Activated CD4-positive, alpha-beta memory T cell treated with anti-CD3 and anti-CD28 coated beads for 36 hours (primary cell): ENCODE results near the gene IL17RE. TPM values are rescaled to one million over a fixed set of nuclear protein-coding genes. Genes with fewer than 3 reads are reported as not detected.
A peak's percentile ranks its signal among the peaks of the same experiment; 100 is the strongest.
"Not testable (repeated sequence)": the region's sequence is repeated elsewhere in the genome, so short reads cannot be mapped to it uniquely, and the experiment has no call there.

ENCODE experiments used
- CTCF ChIA-PET: fragments of 350-600 bp; sonication (Branson Sonifier 250); formaldehyde crosslinking; loops from one replicate; lab custom pipeline; 2021; ENCODE audit warnings: antibody characterized with exemption, inconsistent platforms; lab: Charles Lee
- POLR2A ChIA-PET: fragments of 350-600 bp; sonication (Branson Sonifier 250); formaldehyde crosslinking; loops from one replicate; lab custom pipeline; 2021; ENCODE audit warnings: antibody characterized with exemption; lab: Charles Lee
- DNase-seq: peaks from one replicate; pipeline ENCODE4 v3.0.0-alpha.2; 2020
- H3K27ac Mint-ChIP-seq: one replicate; pipeline ENCODE4 v1.8.0; 2021; ENCODE audit warnings: mixed read lengths
- H3K27me3 Mint-ChIP-seq: one replicate; pipeline ENCODE4 v1.8.0; 2021; ENCODE audit warnings: mixed read lengths
- H3K36me3 Mint-ChIP-seq: one replicate; pipeline ENCODE4 v1.8.0; 2021; ENCODE audit warnings: mixed read lengths
- H3K4me1 Mint-ChIP-seq: one replicate; pipeline ENCODE4 v1.8.0; 2021; ENCODE audit warnings: low read depth, mixed read lengths
- H3K4me3 Mint-ChIP-seq: one replicate; pipeline ENCODE4 v1.8.0; 2021; ENCODE audit warnings: mild to moderate bottlenecking, mixed read lengths
- H3K9me3 Mint-ChIP-seq: one replicate; pipeline ENCODE4 v1.8.0; 2021; ENCODE audit warnings: mixed read lengths
- intact Hi-C: fragments of 100-400 bp; cut with micrococcal nuclease; formaldehyde crosslinking; loops from one replicate; pipeline ENCODE4 v1.15.1; 2023
- total RNA-seq, 2 experiments: library from RNA; stranded (reverse); gene quantifications; one replicate each; pipeline ENCODE4 v1.2.3, GENCODE V29; 2021

IL17RE gene
- total RNA-seq, 2 experiments from 2014 or later = 1.8 to 1.9 TPM

DNA sequence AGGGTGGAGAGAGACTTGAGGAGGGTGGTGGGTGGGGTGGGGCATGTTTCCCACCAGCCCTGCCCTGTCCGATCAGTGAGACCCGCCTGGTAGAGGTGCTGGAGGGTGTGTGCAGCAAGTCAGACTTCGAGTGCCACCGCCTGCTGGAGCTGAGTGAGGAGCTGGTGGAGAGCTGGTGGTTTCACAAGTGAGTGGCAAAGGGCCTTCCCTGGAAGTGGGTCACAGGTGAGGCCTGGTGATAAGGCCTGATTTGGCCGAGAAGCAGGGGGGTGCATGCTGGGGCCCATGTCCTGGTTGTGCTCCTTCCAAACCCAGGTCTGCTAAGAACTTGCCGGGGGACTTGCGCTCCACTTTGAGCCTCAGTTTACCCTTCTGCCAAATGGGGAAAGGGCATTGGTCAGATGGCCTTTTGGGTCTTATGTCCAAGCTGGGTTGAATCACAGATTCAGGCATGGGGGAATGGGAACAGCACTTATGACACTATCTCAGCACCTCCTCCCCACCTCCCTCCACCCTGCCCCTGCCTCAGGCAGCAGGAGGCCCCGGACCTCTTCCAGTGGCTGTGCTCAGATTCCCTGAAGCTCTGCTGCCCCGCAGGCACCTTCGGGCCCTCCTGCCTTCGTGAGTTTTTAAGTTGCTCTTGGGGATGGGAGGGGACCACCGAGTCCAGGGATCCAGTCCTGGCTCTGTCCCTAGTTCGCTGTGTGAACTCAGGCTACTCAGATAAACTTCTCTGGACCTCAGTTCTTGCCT lies 35.0 kb downstream of the IL17RE start:
- Mint-ChIP-seq H3K9me3 (no peaks in the 10 kb centered on the region), H3K27ac (no peak overlapping the region)

GRCh38 chr3:9938966-9939365 lies 36.3 kb downstream of the IL17RE start:
- CTCF ChIA-PET = no interaction called here

More for the DNA sequence above, 35.0 kb downstream of the IL17RE start:
- Mint-ChIP-seq H3K36me3 (peaks cover 4% of the 10 kb centered on the region), H3K27me3 (no peaks in the 10 kb centered on the region), H3K4me3 (no peak overlapping the region), H3K4me1 (peaks cover 19% of the 10 kb centered on the region)
- CTCF ChIA-PET = interaction anchor here (0.6 kb wide), 1 partner anchor 9 kb away, joined by 3 read pairs; no protein-coding TSS in a partner anchor
- POLR2A ChIA-PET = interaction anchor here (0.7 kb wide), 1 partner anchor 99 kb away, joined by 5 read pairs; no protein-coding TSS in a partner anchor
- no peak for DNase-seq
- intact Hi-C loops = no loop called here

GRCh38 chr3:9939906-9940305 lies 37.3 kb downstream of the IL17RE start:
- POLR2A ChIA-PET, H3K4me3 Mint-ChIP-seq, DNase-seq, H3K36me3 Mint-ChIP-seq, intact Hi-C loops, H3K9me3 Mint-ChIP-seq, H3K27ac Mint-ChIP-seq, H3K27me3 Mint-ChIP-seq: not testable (repeated sequence)
- H3K4me1 Mint-ChIP-seq = peaks cover 12% of the 10 kb centered on the region
- CTCF ChIA-PET = interaction anchor here (0.6 kb wide), 1 partner anchor 12 kb away, joined by 6 read pairs; the partner anchor contains the start of gene PRRT3

More at GRCh38 chr3:9938966-9939365, 36.3 kb downstream of the IL17RE start:
- DNase-seq = no peak
- Mint-ChIP-seq H3K27me3 (no peaks in the 10 kb centered on the region), H3K27ac (no peak overlapping the region), H3K36me3 (peaks cover 4% of the 10 kb centered on the region), H3K4me1 (peaks cover 19% of the 10 kb centered on the region), H3K4me3 (no peak overlapping the region), H3K9me3 (no peaks in the 10 kb centered on the region)
- intact Hi-C loops = no loop called here
- POLR2A ChIA-PET = no interaction called here

DNA sequence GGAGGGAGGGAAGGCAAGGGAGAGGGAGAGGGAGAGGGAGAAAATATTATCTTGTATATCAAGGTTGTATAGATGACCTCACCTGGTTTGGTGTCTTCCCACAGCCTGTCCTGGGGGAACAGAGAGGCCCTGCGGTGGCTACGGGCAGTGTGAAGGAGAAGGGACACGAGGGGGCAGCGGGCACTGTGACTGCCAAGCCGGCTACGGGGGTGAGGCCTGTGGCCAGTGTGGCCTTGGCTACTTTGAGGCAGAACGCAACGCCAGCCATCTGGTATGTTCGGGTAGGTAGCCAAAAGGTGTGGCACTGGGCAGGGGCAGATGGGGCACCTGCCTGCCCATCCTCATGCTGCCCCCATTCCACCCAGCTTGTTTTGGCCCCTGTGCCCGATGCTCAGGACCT lies 38.1 kb downstream of the IL17RE start:
- POLR2A ChIA-PET = no interaction called here
- intact Hi-C loops = no loop called here

GRCh38 chr3:9942164-9942563 lies 39.5 kb downstream of the IL17RE start:
- intact Hi-C loops = no loop called here
- Mint-ChIP-seq H3K9me3 (no peaks in the 10 kb centered on the region), H3K27me3 (no peaks in the 10 kb centered on the region), H3K4me3 (no peak overlapping the region), H3K4me1 (peaks cover 3% of the 10 kb centered on the region), H3K36me3 (peaks cover 4% of the 10 kb centered on the region), H3K27ac (no peak overlapping the region)
- ChIA-PET CTCF (interaction anchor here (0.6 to 3.8 kb wide), 2 partner anchors 8 to 118 kb away, joined by 3 to 20 read pairs; partner anchors contain the start of gene CRELD1), POLR2A (interaction anchor here (2.1 kb wide), 1 partner anchor 9 kb away, joined by 7 read pairs; the partner anchor contains the start of gene CRELD1)
- no peak for DNase-seq

More for the DNA sequence above, 38.1 kb downstream of the IL17RE start:
- no peak overlapping the region for H3K27ac Mint-ChIP-seq
- H3K4me3 Mint-ChIP-seq = no peak overlapping the region
- H3K36me3 Mint-ChIP-seq = peaks cover 8% of the 10 kb centered on the region
- H3K27me3 Mint-ChIP-seq = no peaks in the 10 kb centered on the region
- no peak for DNase-seq
- CTCF ChIA-PET = no interaction called here
- no peaks in the 10 kb centered on the region for H3K9me3 Mint-ChIP-seq
- H3K4me1 Mint-ChIP-seq = peaks cover 6% of the 10 kb centered on the region

DNA sequence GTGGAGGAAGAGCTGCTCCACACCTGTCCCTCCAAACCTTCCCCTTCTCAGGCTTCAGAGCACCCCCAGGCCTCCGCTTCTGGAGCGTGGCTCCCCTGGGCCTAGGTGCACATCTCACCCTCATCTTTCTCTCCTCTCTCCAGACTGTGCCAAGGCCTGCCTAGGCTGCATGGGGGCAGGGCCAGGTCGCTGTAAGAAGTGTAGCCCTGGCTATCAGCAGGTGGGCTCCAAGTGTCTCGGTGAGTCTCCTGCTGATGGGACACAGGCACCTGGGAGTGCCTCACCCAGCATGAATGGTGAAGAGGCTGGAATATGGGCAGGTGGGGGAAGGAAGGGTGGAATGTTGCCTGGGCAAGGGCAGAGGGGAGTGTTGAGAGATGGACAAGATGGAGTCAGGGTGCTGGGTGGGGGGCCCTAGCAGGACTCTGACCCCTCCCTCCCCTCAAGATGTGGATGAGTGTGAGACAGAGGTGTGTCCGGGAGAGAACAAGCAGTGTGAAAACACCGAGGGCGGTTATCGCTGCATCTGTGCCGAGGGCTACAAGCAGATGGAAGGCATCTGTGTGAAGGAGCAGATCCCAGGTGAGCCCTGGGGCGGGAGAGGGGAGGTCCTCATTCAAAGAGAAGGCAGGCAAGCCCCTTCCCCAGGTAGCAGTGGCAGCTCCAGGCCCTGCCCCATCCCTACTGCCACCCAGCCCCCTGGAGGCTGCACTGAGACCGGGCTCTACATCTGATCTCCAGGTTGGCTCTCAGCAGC lies 40.5 kb downstream of the IL17RE start:
- H3K9me3 Mint-ChIP-seq = no peaks in the 10 kb centered on the region
- peaks cover 4% of the 10 kb centered on the region for H3K36me3 Mint-ChIP-seq
- H3K4me3 Mint-ChIP-seq = no peak overlapping the region
- CTCF ChIA-PET = interaction anchor here (3.8 kb wide), 1 partner anchor 9 kb away, joined by 20 read pairs; the partner anchor contains the start of gene CRELD1
- intact Hi-C loops = no loop called here
- POLR2A ChIA-PET = interaction anchor here (2.1 kb wide), 1 partner anchor 10 kb away, joined by 7 read pairs; the partner anchor contains the start of gene CRELD1
- no peak overlapping the region for H3K27ac Mint-ChIP-seq
- H3K4me1 Mint-ChIP-seq = peaks cover 3% of the 10 kb centered on the region
- no peak for DNase-seq
- no peaks in the 10 kb centered on the region for H3K27me3 Mint-ChIP-seq

DNA sequence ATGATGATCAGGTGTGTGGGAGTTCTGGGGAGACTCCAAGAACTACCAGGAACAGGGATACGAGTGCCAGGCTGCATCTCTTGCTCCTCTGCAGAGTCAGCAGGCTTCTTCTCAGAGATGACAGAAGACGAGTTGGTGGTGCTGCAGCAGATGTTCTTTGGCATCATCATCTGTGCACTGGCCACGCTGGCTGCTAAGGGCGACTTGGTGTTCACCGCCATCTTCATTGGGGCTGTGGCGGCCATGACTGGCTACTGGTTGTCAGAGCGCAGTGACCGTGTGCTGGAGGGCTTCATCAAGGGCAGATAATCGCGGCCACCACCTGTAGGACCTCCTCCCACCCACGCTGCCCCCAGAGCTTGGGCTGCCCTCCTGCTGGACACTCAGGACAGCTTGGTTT lies 41.6 kb downstream of the IL17RE start:
- no peak overlapping the region for H3K27ac Mint-ChIP-seq
- CTCF ChIA-PET = interaction anchor here (3.8 kb wide), 1 partner anchor 11 kb away, joined by 20 read pairs; the partner anchor contains the start of gene CRELD1
- peaks cover 3% of the 10 kb centered on the region for H3K4me1 Mint-ChIP-seq
- no peaks in the 10 kb centered on the region for H3K9me3 Mint-ChIP-seq
- no peaks in the 10 kb centered on the region for H3K27me3 Mint-ChIP-seq
- no peak for DNase-seq
- H3K36me3 Mint-ChIP-seq = peaks cover 4% of the 10 kb centered on the region
- intact Hi-C loops = no loop called here
- no peak overlapping the region for H3K4me3 Mint-ChIP-seq
- POLR2A ChIA-PET = interaction anchor here (3.2 kb wide), 1 partner anchor 11 kb away, joined by 33 read pairs; the partner anchor contains the start of gene CRELD1

DNA sequence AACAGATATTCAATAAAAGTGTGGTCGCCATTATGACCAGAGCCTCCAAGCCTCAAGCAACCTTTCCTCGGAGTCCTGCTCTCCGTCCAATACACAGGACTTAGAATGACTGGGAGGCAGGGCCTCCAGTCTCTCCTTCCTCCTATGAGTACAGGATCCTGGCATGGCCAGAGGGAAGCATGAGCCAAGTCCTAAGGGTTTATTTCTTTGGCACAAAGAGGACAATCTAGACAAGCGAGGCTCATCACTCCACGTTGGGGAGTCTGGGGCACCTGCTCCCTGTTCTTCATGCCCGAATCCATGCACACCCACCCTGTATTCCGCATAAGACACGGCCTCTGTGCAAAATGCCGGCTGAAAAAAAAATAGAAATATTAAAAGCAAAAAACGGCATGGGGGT lies 42.7 kb downstream of the IL17RE start:
- Mint-ChIP-seq H3K27me3 (no peaks in the 10 kb centered on the region), H3K27ac (no peak overlapping the region), H3K9me3 (no peaks in the 10 kb centered on the region), H3K36me3 (peaks cover 4% of the 10 kb centered on the region), H3K4me3 (peak overlapping the region; percentile 39), H3K4me1 (peaks cover 5% of the 10 kb centered on the region)
- DNase-seq = no peak
- ChIA-PET CTCF (interaction anchor here (1.0 to 3.5 kb wide), 6 partner anchors 13 to 218 kb away, joined by 3 to 73 read pairs (median 6); partner anchors contain the start of gene CRELD1), POLR2A (interaction anchor here (1.0 to 3.2 kb wide), 3 partner anchors 9 to 42 kb away, joined by 3 to 33 read pairs (median 3); partner anchors contain the start of gene CRELD1)
- intact Hi-C loops = no loop called here

GRCh38 chr3:9946112-9947024 lies 43.7 kb downstream of the IL17RE start:
- peaks cover 4% of the 10 kb centered on the region for H3K36me3 Mint-ChIP-seq
- H3K4me1 Mint-ChIP-seq = peaks cover 14% of the 10 kb centered on the region
- no peaks in the 10 kb centered on the region for H3K9me3 Mint-ChIP-seq
- ChIA-PET CTCF (interaction anchor here (0.6 to 3.5 kb wide), 31 partner anchors 8 to 443 kb away, joined by 3 to 73 read pairs (median 3); partner anchors contain the start of genes ARPC4, CRELD1, RPUSD3 and SEC13), POLR2A (interaction anchor here (0.8 to 3.2 kb wide), 6 partner anchors 8 to 166 kb away, joined by 3 to 33 read pairs (median 3); partner anchors contain the start of genes CRELD1 and IL17RE)
- peak overlapping the region; percentile 74 for H3K27ac Mint-ChIP-seq
- no peaks in the 10 kb centered on the region for H3K27me3 Mint-ChIP-seq
- peak overlapping the region; percentile 78 for H3K4me3 Mint-ChIP-seq
- peak; percentile 87 for DNase-seq
- intact Hi-C loops = no loop called here

DNA sequence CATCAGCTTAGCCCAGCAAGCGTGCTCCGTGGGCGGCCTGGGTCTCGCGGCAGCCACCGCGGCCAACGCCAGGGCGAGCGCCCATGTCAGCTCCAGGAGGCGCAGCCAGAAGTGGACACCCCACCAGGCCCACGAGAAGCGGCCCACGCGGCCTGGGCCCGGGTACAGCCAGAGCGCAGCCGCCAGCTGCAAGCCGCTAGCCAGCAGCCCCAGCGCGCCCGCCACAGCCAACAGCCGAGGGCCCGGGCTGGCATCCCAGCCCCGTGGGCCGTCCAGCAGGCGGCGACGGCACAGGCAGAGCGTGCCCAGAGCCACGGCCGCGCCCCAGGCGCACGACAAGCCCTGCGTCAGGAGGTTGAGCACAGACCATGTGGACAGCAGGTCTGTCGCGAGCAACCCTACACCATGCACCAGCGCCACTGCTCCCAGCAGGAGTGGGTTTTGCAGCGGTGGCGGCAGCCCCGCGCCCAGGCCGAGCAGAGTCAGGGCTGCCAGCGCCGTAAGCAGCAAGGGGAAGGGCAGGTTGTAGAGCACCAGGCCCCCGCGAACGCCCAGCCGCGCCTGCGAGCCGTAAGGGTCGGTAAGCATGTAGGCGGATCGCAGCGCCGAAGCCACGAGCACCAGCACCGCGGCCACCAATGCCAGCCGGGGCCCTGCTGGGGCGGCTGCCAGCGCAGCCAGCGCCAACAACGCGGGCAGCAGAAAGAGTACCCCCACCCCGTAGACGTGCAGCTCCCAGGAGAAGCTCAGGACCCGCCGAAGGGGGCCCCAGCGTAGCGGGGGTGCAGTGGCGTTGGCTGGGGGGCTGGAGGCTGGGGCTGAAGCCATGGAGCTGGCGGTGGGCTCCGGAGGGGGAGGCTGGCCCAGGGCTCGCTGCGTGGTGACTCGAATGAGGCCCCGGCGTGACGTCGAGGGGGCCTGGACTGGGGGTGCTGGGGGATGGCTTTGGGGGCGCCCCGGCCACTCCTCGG lies 44.7 kb downstream of the IL17RE start:
- intact Hi-C loops = no loop called here
- H3K27me3 Mint-ChIP-seq = no peaks in the 10 kb centered on the region
- ChIA-PET POLR2A (interaction anchor here (1.3 to 3.2 kb wide), 3 partner anchors 7 to 167 kb away, joined by 3 to 33 read pairs (median 3); partner anchors contain the start of gene CRELD1), CTCF (interaction anchor here (0.5 to 3.5 kb wide), 17 partner anchors 9 to 444 kb away, joined by 3 to 73 read pairs (median 5); partner anchors contain the start of genes ARPC4, CRELD1, SEC13 and TADA3)
- H3K36me3 Mint-ChIP-seq = peaks cover 4% of the 10 kb centered on the region
- DNase-seq = no peak
- no peak overlapping the region for H3K27ac Mint-ChIP-seq
- peaks cover 17% of the 10 kb centered on the region for H3K4me1 Mint-ChIP-seq
- no peaks in the 10 kb centered on the region for H3K9me3 Mint-ChIP-seq
- H3K4me3 Mint-ChIP-seq = no peak overlapping the region
